Endothelial cell of hepatic sinusoid (primary cell): Measurements from ENCODE around the gene ABCF3.

Experiments
- in situ Hi-C: cut with HindIII; loops from 2 replicates; pipeline ENCODE4 v1.10.0; 2017; ENCODE audit warnings: low sequenced_read_pairs

Gene ABCF3

DNA sequence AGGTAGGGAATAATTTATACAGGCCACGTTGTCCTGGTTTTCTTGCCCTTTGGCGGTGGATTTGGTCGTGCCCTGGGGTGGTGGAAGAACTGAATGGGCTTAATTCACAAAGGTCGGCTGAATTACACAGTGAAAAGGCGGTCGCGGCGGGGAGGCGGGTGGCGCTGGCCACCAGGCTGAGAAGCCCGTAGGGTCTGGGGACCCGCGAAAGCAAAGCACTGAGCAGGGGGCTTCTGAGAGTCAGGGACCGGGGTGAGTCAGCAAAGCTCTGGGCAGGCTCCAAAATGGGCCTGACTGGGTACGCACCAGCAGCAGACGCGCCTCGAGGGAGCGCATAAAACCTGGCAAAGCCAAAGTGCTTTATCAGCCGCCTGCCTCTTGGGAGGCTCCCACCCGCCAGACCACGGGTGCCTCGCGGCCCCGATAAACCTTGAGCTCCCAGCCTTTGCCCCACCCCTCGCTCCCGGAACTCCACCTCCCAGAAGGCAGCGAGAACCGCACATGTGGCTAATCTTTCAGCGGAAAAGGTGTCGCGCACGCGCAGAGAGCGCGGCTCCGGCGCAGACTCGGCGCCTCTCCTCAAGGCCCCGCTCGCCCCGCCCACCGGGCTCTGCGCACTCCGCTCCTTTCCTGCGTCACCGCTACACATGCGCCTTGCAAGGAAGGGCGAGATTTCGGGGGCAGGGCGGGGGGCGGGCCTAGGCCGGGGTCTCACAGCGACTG lies 377 bp upstream of the ABCF3 start:
- in situ Hi-C loops: no loop called here

- in situ Hi-C loops: no loop called here
Observed at GRCh38 chr3:184186902-184187207, 856 bp downstream of the ABCF3 start.

- in situ Hi-C loops: no loop called here
Observed at GRCh38 chr3:184188080-184188479, 2.1 kb downstream of the ABCF3 start.

DNA sequence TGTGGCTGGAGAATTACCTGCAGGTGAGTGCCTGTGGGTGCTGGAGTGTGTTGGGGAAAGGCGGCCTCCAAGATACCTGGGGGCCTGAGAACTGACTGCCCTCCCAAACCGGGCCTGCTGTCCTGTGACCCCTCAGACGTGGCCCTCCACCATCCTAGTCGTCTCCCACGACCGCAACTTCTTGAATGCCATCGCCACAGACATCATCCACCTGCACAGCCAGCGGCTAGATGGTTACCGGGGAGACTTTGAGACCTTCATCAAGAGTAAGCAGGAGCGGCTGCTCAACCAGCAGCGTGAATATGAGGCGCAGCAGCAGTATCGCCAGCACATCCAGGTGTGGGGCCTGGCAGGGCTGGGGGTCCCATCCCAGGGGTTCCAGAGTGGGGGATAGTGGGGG lies 3.4 kb downstream of the ABCF3 start:
- in situ Hi-C loops: no loop called here

- in situ Hi-C loops: loop anchor here (5.0 kb wide), 1 partner anchor 46 kb away; no protein-coding TSS in a partner anchor
Observed at GRCh38 chr3:184192889-184193288, 6.9 kb downstream of the ABCF3 start.

DNA sequence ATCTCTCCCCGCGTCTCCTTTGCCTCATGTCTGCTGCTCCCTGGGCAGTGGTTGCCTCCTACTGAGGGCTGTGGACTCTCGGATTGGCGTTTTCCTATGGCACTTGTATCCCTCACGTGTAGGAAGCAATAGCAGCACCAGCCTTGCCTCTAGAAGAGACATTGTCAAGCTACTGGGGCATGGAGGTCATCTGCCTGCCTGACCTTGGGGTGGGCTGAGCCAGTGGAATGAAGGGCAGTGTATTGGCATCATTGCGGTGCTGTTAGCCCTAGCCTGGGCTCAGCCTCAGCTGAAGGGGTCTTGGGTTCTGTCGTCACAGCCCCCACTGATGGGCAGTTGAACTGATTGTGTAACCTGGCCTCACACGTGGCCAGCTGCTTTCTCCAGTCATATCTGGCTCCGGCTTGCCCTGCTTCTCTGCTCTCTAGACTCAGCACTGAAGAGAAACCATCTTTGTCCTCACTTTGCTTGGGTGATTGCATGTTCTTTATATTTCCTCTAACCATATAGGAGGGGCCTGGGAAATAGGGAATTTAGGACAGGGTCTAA lies 8.1 kb downstream of the ABCF3 start:
- in situ Hi-C loops: loop anchor here (5.0 kb wide), 1 partner anchor 47 kb away; no protein-coding TSS in a partner anchor

GRCh38 chr3:184196536-184196935 lies 10.5 kb downstream of the ABCF3 start:
- in situ Hi-C loops: no loop called here

DNA sequence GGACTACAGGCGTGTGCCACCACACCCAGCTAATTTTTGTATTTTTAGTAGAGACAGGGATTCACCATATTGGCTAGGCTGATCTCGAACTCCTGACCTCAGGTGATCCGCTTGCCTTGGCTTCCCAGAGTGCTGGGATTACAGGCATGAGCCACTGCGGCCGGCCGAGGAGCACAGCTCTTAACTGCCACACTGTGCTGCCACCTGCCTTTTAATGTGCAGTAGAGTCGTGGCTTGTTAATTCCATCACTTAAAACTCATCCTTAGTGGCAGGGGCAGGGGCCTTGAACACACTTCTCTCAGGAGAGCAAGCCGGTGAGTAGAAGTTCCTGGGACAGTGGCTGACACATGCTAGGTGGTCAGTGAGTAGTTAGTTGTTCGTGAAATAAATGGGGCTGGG lies 12.5 kb downstream of the ABCF3 start:
- in situ Hi-C loops: no loop called here

DNA sequence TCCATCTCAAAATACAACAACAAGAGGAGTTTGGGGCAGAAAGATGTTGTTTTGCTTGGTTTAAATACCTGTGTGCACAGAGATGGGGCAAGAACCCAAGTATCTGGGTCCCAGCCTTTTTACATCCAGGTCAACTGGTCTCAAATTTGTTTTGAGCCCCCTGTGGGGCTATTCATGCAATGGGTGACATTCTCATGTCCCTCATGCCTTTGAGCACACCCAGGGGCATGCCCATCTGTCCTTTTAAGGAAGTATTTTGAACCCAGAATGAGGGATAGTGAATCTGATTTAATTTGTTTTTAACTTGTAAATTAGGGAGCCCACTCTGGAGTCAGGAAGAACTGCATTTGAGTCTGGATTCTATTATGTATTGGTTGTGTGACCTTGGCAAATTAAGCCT lies 14.8 kb downstream of the ABCF3 start:
- in situ Hi-C loops: no loop called here

- in situ Hi-C loops: no loop called here
Observed at GRCh38 chr3:184203526-184203925, 17.5 kb downstream of the ABCF3 start.

- in situ Hi-C loops: no loop called here
Observed at GRCh38 chr3:184209146-184209923, 23.3 kb downstream of the ABCF3 start.

- in situ Hi-C loops: no loop called here
Observed at GRCh38 chr3:184211297-184211696, 25.3 kb downstream of the ABCF3 start.

DNA sequence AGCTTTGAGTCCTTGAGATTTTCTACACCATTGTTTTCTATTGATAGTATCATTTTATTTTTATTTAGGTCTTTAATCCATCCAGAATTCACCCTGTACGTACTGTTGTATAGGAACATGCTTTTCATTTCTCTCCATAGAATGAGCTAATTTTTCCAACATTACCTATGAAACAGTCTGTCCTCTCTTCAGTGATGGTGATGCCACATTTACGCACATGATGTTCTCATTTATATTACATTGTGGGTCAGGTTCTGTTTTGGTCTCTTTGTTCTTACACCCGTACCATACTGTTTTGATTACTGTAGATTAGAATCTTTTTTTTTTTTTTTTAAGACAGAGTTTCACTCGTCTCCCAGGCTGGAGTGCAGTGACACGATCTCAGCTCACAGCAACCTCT lies 25.7 kb downstream of the ABCF3 start:
- in situ Hi-C loops: no loop called here

DNA sequence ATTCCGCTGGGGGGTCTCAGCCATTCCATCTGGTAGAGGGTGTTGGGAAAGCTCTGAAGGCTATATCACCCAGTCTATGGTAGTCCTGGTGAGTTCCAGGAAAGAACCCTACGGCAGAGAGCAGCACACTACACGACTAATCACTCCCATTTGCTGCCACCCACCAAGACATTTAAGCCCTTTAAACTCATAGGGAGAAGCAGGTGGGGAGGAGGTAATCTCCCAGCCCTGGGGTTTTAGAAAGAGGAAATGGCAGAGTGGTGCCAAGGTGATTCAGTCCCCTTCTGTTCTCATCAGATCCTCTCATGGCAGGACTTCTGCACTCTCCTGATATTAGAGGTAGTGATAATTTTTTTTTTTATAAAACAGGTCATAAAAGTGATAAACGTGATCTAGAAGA lies 32.8 kb downstream of the ABCF3 start:
- in situ Hi-C loops: no loop called here

DNA sequence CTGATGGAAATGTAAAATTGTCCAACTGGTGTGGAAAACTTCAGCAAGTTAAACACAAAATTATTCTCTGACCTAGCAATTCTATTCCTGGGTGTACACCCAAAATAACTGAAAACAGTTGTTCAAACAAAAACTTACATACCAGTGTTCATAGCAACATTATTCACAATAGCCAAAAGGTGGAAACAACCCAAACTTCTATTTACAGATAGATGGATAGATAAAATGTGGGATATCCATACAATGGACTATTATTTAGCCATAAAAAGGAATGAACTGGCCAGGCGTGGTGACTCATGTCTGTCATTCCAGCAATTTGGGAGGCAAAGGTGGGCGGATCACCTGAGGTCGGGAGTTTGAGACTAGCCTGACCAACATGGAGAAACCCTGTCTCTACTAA lies 36.5 kb downstream of the ABCF3 start:
- in situ Hi-C loops: no loop called here

DNA sequence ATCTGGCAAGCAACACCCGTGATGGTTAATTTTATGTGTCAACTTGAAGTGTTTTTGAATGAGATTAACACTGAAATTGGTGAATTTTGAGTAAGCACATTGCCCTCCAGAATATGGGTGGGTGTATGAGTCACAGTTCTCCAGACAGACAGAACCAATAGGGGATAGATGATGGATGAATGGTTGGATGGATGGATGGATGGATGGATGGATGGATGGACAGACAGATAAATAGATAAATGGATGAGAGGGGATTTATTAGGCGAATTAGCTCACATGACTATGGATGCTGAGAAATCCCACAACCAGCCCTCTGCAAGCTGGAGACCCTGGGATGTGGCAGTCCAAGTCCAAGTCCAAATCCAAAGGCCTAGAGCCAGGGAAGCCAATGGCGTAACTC lies 37.9 kb downstream of the ABCF3 start:
- in situ Hi-C loops: no loop called here

DNA sequence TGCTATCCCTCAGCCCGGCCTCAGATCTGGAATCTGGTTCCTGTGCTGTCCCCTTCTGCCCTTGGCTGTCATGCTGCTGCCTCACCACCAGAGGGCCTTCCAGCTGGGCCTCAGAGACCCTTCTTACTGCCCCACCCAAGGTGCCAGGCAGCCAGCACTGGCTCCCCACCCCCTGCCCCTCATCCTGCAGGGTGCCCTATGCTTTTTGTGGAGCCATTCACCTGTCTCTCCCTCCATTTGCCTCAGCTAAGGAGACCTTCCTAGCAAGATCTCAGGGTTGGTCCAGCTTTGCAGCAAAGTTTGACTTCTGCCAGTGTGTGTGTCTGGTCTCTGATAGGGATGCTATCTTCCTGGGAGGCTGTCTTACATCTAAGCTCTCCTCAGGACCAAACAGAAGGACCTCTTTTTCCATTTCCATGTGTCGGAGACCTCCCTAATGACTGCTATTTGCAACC lies 41.5 kb downstream of the ABCF3 start:
- in situ Hi-C loops: loop anchor here (5.0 kb wide), 1 partner anchor 40 kb away; no protein-coding TSS in a partner anchor

- in situ Hi-C loops: loop anchor here (5.0 kb wide), 1 partner anchor 39 kb away; no protein-coding TSS in a partner anchor
Observed at GRCh38 chr3:184228376-184229137, 42.6 kb downstream of the ABCF3 start.

- in situ Hi-C loops: loop anchor here (5.0 kb wide), 1 partner anchor 38 kb away; no protein-coding TSS in a partner anchor
Observed at GRCh38 chr3:184229394-184230080, 43.5 kb downstream of the ABCF3 start, which contains the start of gene VWA5B2. VWA5B2 (plus strand) TSS chr3:184229585; CDS start chr3:184230529, 944 bp downstream.

DNA sequence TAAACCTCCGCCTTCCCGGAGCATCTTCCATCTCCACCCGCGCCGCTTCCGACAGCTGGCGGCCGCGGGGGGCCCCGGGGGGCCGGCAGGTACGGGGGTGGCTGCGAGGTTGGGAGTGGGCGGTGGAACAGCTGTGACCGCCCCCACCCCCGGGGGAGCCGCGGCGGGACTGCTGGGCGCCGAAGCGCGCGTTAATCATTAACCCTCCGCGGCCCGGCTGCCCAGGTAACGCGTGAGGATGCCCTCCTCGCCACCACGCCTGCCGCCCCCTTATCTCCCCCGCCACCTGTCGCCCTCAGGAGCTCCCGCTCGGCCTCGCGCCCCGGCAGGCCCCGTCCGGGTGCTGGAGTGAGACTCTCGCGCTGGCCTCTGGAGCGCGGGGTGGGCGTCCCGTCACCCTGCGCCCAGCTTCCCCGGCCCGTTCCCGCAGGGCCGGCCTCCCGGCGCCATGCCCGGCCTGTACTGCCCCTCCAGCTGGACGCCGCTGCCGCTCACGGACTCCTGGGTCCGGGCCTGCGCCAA lies 44.1 kb downstream of the ABCF3 start:
- in situ Hi-C loops: no loop called here
